NCI-H2227 (cell line): Measurements from ENCODE around the gene C3.
"Not testable (repeated sequence)": the region's sequence is repeated elsewhere in the genome, so short reads cannot be mapped to it uniquely, and the experiment has no call there.

Experiments
- DNase-seq: peaks from one replicate; lab custom pipeline; 2025; ENCODE audit not compliant: unreplicated experiment; lab: John Stamatoyannopoulos, UW

C3 gene

GRCh38 chr19:6667114-6667627 is 53.3 kb downstream of the C3 start:
- DNase-seq: no peak

GRCh38 chr19:6664916-6665315 is 55.5 kb downstream of the C3 start:
- DNase-seq: no peak

- no peak for DNase-seq
Measured at GRCh38 chr19:6663236-6664201, 56.9 kb downstream of the C3 start.

- no peak for DNase-seq
Measured at GRCh38 chr19:6662702-6663101, 57.7 kb downstream of the C3 start.

- DNase-seq: not testable (repeated sequence)
Measured at GRCh38 chr19:6661509-6662244, 58.8 kb downstream of the C3 start.

GRCh38 chr19:6660930-6661329 is 59.5 kb downstream of the C3 start:
- no peak for DNase-seq

- not testable (repeated sequence) for DNase-seq
Measured at GRCh38 chr19:6656390-6656789, 64.1 kb downstream of the C3 start.

GRCh38 chr19:6654347-6655310 is 65.8 kb downstream of the C3 start:
- DNase-seq: no peak

GRCh38 chr19:6652805-6653094 is 67.7 kb downstream of the C3 start:
- no peak for DNase-seq

- no peak for DNase-seq
Measured at GRCh38 chr19:6651965-6652804, 68.3 kb downstream of the C3 start.

- no peak for DNase-seq
Measured at GRCh38 chr19:6649185-6649584, 71.3 kb downstream of the C3 start.

- DNase-seq: no peak
Measured at GRCh38 chr19:6648141-6648715, 72.2 kb downstream of the C3 start.

- DNase-seq: no peak
Measured at GRCh38 chr19:6644796-6645195, 75.7 kb downstream of the C3 start.

- DNase-seq: not testable (repeated sequence)
Measured at GRCh38 chr19:6640333-6640732, 80.1 kb downstream of the C3 start.

GRCh38 chr19:6639439-6639838 is 81.0 kb downstream of the C3 start:
- no peak for DNase-seq

GRCh38 chr19:6633456-6633813 is 87.0 kb downstream of the C3 start:
- DNase-seq: not testable (repeated sequence)

- peak; percentile 48 for DNase-seq
Measured at GRCh38 chr19:6632747-6633455, 87.5 kb downstream of the C3 start.

- peak; percentile 63 for DNase-seq
Measured at GRCh38 chr19:6632002-6632621, 88.3 kb downstream of the C3 start.
